HepG2 (cell line): ENCODE results near the gene GPSM1.

ENCODE experiments used
- CTCF ChIP-seq: sonication (generic); formaldehyde crosslinking; IDR thresholded peaks from 2 replicates; pipeline ENCODE4 v1.5.0; 2020; ENCODE audit warnings: mild to moderate bottlenecking, missing genetic modification reagents, moderate library complexity
- EP300 ChIP-seq, 3 experiments: sonication (generic) in 1 of 3; formaldehyde crosslinking in 1 of 3; IDR thresholded peaks; 2 replicates each; pipeline versions ENCODE4 v1.5.1 to v1.6.1; 2011 to 2020; ENCODE audit warnings: low read depth in 2 of 3, low read length in 2 of 3, borderline replicate concordance in 1 of 3, improper control_type of control experiment in 1 of 3, mild to moderate bottlenecking in 1 of 3, missing genetic modification reagents in 1 of 3, moderate library complexity in 1 of 3
- HOXD1 ChIP-seq: sonication (generic); formaldehyde crosslinking; IDR thresholded peaks from 2 replicates; pipeline ENCODE4 v1.5.0; 2020; ENCODE audit warnings: missing genetic modification reagents
- IKZF4 ChIP-seq: sonication (generic); formaldehyde crosslinking; IDR thresholded peaks from 2 replicates; pipeline ENCODE4 v1.5.1; 2020; ENCODE audit warnings: borderline replicate concordance, mild to moderate bottlenecking, low read depth, missing genetic modification reagents; ENCODE audit errors: not compliant biosample characterization
- KAT7 ChIP-seq: IDR thresholded peaks from 2 replicates; pipeline ENCODE4 v1.6.1; 2018; ENCODE audit warnings: borderline replicate concordance, missing compliant biosample characterization
- KLF9 ChIP-seq: IDR thresholded peaks from 2 replicates; pipeline ENCODE4 v1.6.1; 2016; ENCODE audit warnings: low read depth
- MYC ChIP-seq: sonication (generic); formaldehyde crosslinking; IDR thresholded peaks from 2 replicates; pipeline ENCODE4 v1.9.0; 2021; ENCODE audit warnings: missing genetic modification reagents, borderline replicate concordance
- STAG1 ChIP-seq: sonication (generic); formaldehyde crosslinking; IDR thresholded peaks from 2 replicates; pipeline ENCODE4 v1.4.0; 2020; ENCODE audit warnings: missing genetic modification reagents
- ZMYM3 ChIP-seq: sonication (generic); formaldehyde crosslinking; IDR thresholded peaks from 2 replicates; pipeline ENCODE4 v1.5.1; 2020; ENCODE audit warnings: mild to moderate bottlenecking, missing genetic modification reagents
- ZNF276 ChIP-seq: sonication (generic); formaldehyde crosslinking; IDR thresholded peaks from 2 replicates; pipeline ENCODE4 v1.4.0; 2020; ENCODE audit warnings: mild to moderate bottlenecking, low read depth, missing genetic modification reagents
- ZNF605 ChIP-seq: sonication (generic); formaldehyde crosslinking; IDR thresholded peaks from 2 replicates; pipeline ENCODE4 v1.8.0; 2022; ENCODE audit warnings: mild to moderate bottlenecking, missing genetic modification reagents
- ZSCAN5A ChIP-seq: sonication (generic); formaldehyde crosslinking; IDR thresholded peaks from 2 replicates; pipeline ENCODE4 v1.8.0; 2022; ENCODE audit warnings: mild to moderate bottlenecking, missing genetic modification reagents, borderline replicate concordance

- no peak for TF ChIP-seq ZMYM3 (CRISPR knock-in tag)
- no peak for TF ChIP-seq ZNF605 (CRISPR knock-in tag)
- TF ChIP-seq HOXD1, result no peak
- no peak for TF ChIP-seq KLF9 (CRISPR knock-in tag)
- no peak for TF ChIP-seq MYC (CRISPR knock-in tag)
- TF ChIP-seq STAG1 (CRISPR knock-in tag), result no peak
- no peak for TF ChIP-seq ZNF276 (CRISPR knock-in tag)
- no peak for TF ChIP-seq KAT7 (CRISPR knock-in tag)
- TF ChIP-seq ZSCAN5A (CRISPR knock-in tag), result no peak
- TF ChIP-seq IKZF4 (CRISPR knock-in tag), result no peak
- TF ChIP-seq EP300 (IDR thresholded peaks at IDR 0.05; ENCODE audit: low read depth in 2 of 2, low read length in 2 of 2), result no peak
- no peak for TF ChIP-seq EP300 (CRISPR knock-in tag; IDR thresholded peaks at IDR 0.05; ENCODE audit: borderline replicate concordance)
- no peak for TF ChIP-seq CTCF (CRISPR knock-in tag)
Observed at GRCh38 chr9:136391737-136392537, 64.6 kb downstream of the GPSM1 start.
